ENCODE measurements around the gene ARHGAP44.

DNA sequence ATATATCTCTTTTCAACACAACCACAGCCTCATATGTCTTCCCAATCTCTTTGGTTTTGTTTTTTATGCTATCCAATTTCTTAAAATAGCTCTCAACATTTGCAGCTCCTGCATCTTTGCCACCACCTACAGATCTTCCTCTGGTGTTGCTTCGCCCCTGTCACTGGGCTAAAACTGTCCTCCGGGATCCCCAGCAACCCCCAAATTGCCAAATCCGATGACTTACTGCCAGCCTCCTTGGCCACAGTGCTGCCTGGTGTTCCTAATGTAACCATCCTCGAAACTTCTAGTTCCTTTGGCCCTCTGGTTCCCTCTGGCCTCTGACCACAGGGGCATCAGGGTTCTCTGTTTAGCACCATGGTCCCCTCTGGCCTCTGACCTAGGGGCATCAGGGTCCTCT, 157.7 kb downstream of the ARHGAP44 start:
- TF ChIP-seq SUZ12 (IDR thresholded peaks at IDR 0.05; ENCODE audit: extremely low read depth, insufficient read depth, insufficient read length) (no peak), YY1 (IDR thresholded peaks at IDR 0.05; ENCODE audit: insufficient read depth, insufficient read length) (no peak)
